ENCODE results near the gene SLC39A3. TPM values are rescaled to one million over a fixed set of nuclear protein-coding genes. Genes with fewer than 3 reads are reported as not detected.

The SLC39A3 gene
- total RNA-seq, 1 donor from 2014 or later: 34.6 TPM

GRCh38 chr19:2747349-2747748 lies 7.5 kb upstream of the SLC39A3 start:
- no peak for DNase-seq (ENCODE audit: low spot score)

- no peak for DNase-seq (ENCODE audit: low spot score)
These were observed 4.3 kb upstream of the SLC39A3 start for GRCh38 chr19:2744113-2744512.

GRCh38 chr19:2743099-2743498 lies 3.3 kb upstream of the SLC39A3 start:
- DNase-seq (ENCODE audit: low spot score): no peak

- DNase-seq (ENCODE audit: low spot score): no peak
These were observed 468 bp upstream of the SLC39A3 start for GRCh38 chr19:2740314-2740656.

GRCh38 chr19:2736550-2737190 lies 3.1 kb downstream of the SLC39A3 start:
- DNase-seq (ENCODE audit: low spot score): no peak

- no peak for DNase-seq (ENCODE audit: low spot score)
These were observed 4.4 kb downstream of the SLC39A3 start for GRCh38 chr19:2735374-2735773.

- DNase-seq (ENCODE audit: low spot score): no peak
These were observed 5.1 kb downstream of the SLC39A3 start for GRCh38 chr19:2734589-2735288.

GRCh38 chr19:2733930-2734588 lies 5.8 kb downstream of the SLC39A3 start:
- no peak for DNase-seq (ENCODE audit: low spot score)

GRCh38 chr19:2732883-2733282 lies 6.9 kb downstream of the SLC39A3 start:
- no peak for DNase-seq (ENCODE audit: low spot score)

GRCh38 chr19:2732157-2732725 lies 7.6 kb downstream of the SLC39A3 start:
- no peak for DNase-seq (ENCODE audit: low spot score)

- no peak for DNase-seq (ENCODE audit: low spot score)
These were observed 8.4 kb downstream of the SLC39A3 start for GRCh38 chr19:2731181-2731995.

GRCh38 chr19:2729943-2730818 lies 9.6 kb downstream of the SLC39A3 start:
- no peak for DNase-seq (ENCODE audit: low spot score)

- no peak for DNase-seq (ENCODE audit: low spot score)
These were observed 10.9 kb downstream of the SLC39A3 start for GRCh38 chr19:2728783-2729387.

- no peak for DNase-seq (ENCODE audit: low spot score)
These were observed 12.2 kb downstream of the SLC39A3 start for GRCh38 chr19:2727640-2727944.

- DNase-seq (ENCODE audit: low spot score): no peak
These were observed 12.7 kb downstream of the SLC39A3 start for GRCh38 chr19:2726904-2727639.

GRCh38 chr19:2726160-2726855 lies 13.5 kb downstream of the SLC39A3 start:
- no peak for DNase-seq (ENCODE audit: low spot score)

- no peak for DNase-seq (ENCODE audit: low spot score)
These were observed 15.7 kb downstream of the SLC39A3 start for GRCh38 chr19:2724148-2724557.

GRCh38 chr19:2723747-2724146 lies 16.1 kb downstream of the SLC39A3 start:
- no peak for DNase-seq (ENCODE audit: low spot score)

- no peak for DNase-seq (ENCODE audit: low spot score)
These were observed 16.5 kb downstream of the SLC39A3 start for GRCh38 chr19:2723345-2723715.
